GM12878 (cell line): ENCODE results near the gene RAB2B. TPM values are rescaled to one million over a fixed set of nuclear protein-coding genes. Genes with fewer than 3 reads are reported as not detected.
A peak's percentile ranks its signal among the peaks of the same experiment; 100 is the strongest.

ENCODE experiments used
- CBX3 ChIP-seq: fragments of 200-600 bp; sonication (generic); IDR thresholded peaks from 2 replicates; pipeline ENCODE4 v1.6.1; 2016; ENCODE audit warnings: low read depth, borderline replicate concordance
- CBX5 ChIP-seq: sonication (generic); IDR thresholded peaks from 2 replicates; pipeline ENCODE4 v1.6.1; 2016; ENCODE audit warnings: low read depth, moderate library complexity, mild to moderate bottlenecking, inconsistent platforms
- EED ChIP-seq: sonication (generic); IDR thresholded peaks from 2 replicates; pipeline ENCODE4 v1.6.1; 2016; ENCODE audit warnings: antibody characterized with exemption, low read depth
- ELK1 ChIP-seq: IDR thresholded peaks from 2 replicates; pipeline ENCODE4 v1.6.1; 2012; ENCODE audit warnings: low read depth, low read length, improper control_type of control experiment
- IKZF1 ChIP-seq: fragments of 450-650 bp; conservative IDR thresholded peaks from 2 replicates; pipeline ENCODE4 v1.6.1; 2017; ENCODE audit warnings: antibody characterized with exemption, mild to moderate bottlenecking
- JUND ChIP-seq: IDR thresholded peaks from 2 replicates; pipeline ENCODE4 v1.6.1; 2012; ENCODE audit warnings: low read depth, mild to moderate bottlenecking, low read length, improper control_type of control experiment, moderate library complexity
- LARP7 ChIP-seq: fragments of 450-650 bp; IDR thresholded peaks from 2 replicates; pipeline ENCODE4 v1.6.1; 2017; ENCODE audit warnings: mild to moderate bottlenecking
- MLLT1 ChIP-seq: fragments of 450-650 bp; IDR thresholded peaks from 2 replicates; pipeline ENCODE4 v1.6.1; 2016; ENCODE audit warnings: mild to moderate bottlenecking
- MYC ChIP-seq: IDR thresholded peaks from 2 replicates; pipeline ENCODE4 v1.6.1; 2011; ENCODE audit warnings: mild to moderate bottlenecking, low read length, moderate library complexity, inconsistent platforms; ENCODE audit not compliant: insufficient read depth, insufficient replicate concordance, insufficient read length, severe bottlenecking
- NFYA ChIP-seq: IDR thresholded peaks from 2 replicates; pipeline ENCODE4 v1.6.1; 2011; ENCODE audit warnings: low read depth, mild to moderate bottlenecking, low read length, improper control_type of control experiment, borderline replicate concordance
- NR2C2 ChIP-seq: IDR thresholded peaks from 2 replicates; pipeline ENCODE4 v1.6.1; 2011; ENCODE audit warnings: borderline replicate concordance, low read depth; ENCODE audit not compliant: control insufficient read depth, insufficient read length
- PML ChIP-seq: IDR thresholded peaks from 2 replicates; pipeline ENCODE4 v1.6.1; 2012; ENCODE audit warnings: low read length, inconsistent platforms
- PRDM15 ChIP-seq: fragments of 450-650 bp; formaldehyde crosslinking; IDR thresholded peaks from 2 replicates; pipeline ENCODE4 v1.4.0; 2020; ENCODE audit warnings: mild to moderate bottlenecking, moderate library complexity
- RELA ChIP-seq: fragments of 450-650 bp; IDR thresholded peaks from 2 replicates; pipeline ENCODE4 v1.8.0; 2014; ENCODE audit warnings: borderline replicate concordance; ENCODE audit not compliant: partially characterized antibody
- SIN3A ChIP-seq: IDR thresholded peaks from 2 replicates; pipeline ENCODE4 v1.6.1; 2012; ENCODE audit warnings: low read depth, low read length, improper control_type of control experiment
- SKIL ChIP-seq: fragments of 450-650 bp; IDR thresholded peaks from 2 replicates; pipeline ENCODE4 v1.6.1; 2017; ENCODE audit warnings: mild to moderate bottlenecking, low read depth, inconsistent platforms; ENCODE audit not compliant: poor library complexity, severe bottlenecking
- SMAD1 ChIP-seq: fragments of 450-650 bp; IDR thresholded peaks from 2 replicates; pipeline ENCODE4 v1.6.1; 2018; ENCODE audit warnings: mild to moderate bottlenecking, low read depth; ENCODE audit not compliant: partially characterized antibody
- SMAD5 ChIP-seq: IDR thresholded peaks from 2 replicates; pipeline ENCODE4 v1.6.1; 2016; ENCODE audit warnings: antibody characterized with exemption, low read depth
- SUZ12 ChIP-seq: fragments of 200-600 bp; sonication (generic); IDR thresholded peaks from one replicate; pipeline ENCODE4 v1.6.1; 2018; ENCODE audit warnings: antibody characterized with exemption, mild to moderate bottlenecking; ENCODE audit not compliant: unreplicated experiment
- ZNF622 ChIP-seq: fragments of 450-650 bp; IDR thresholded peaks from 2 replicates; pipeline ENCODE4 v1.6.1; 2017; ENCODE audit warnings: mild to moderate bottlenecking, inconsistent platforms
- polyA plus RNA-seq, 11 experiments: library from polyadenylated mRNA; depleted of rRNA in 4 of 11; unstranded in 6 of 11; stranded (reverse) in 5 of 11; fragments of >200 nt; fragmentation: Nextera tagmentation in 4 of 11; fragmentation: Illumina TruSeq in 1 of 11; extraction: Ambion mirVana in 4 of 11; extraction: Trizol in 1 of 11; gene quantifications; 1 replicate in 1 of 11; 2 replicates in 10 of 11; pipeline versions ENCODE4 v1.2.1 to v1.2.3, GENCODE V29; 2011 to 2016; ENCODE audit warnings: inconsistent platforms in 2 of 11, missing spikeins in 2 of 11, low read depth in 1 of 11
- total RNA-seq, 4 experiments: library from RNA; depleted of rRNA in 3 of 4; stranded (reverse); fragments of >200 nt in 3 of 4; fragmentation: Illumina TruSeq in 1 of 4; extraction: Trizol in 1 of 4; gene quantifications; 2 replicates each; pipeline versions ENCODE4 v1.2.1 to v1.2.3, GENCODE V29; 2013 to 2021

The RAB2B gene
- total and polyA plus RNA-seq, 10 of the 15 experiments (the other 5 are each of a cell fraction or from before 2014, with no cell fraction given), result 5.6 to 45.1 (median 12.5) TPM

GRCh38 chr14:21510735-21511657, 34.2 kb upstream of the RAB2B start, which contains the start of gene METTL3 (continued):
- TF ChIP-seq LARP7 (peak; percentile 59; the same call in 1 of the 2 replicates), SIN3A (peak; percentile 79; the same call in 1 of the 2 replicates), CBX5 (no peak), ZNF622 (no peak), IKZF1 (peak; percentile 97), PML (peak; percentile 56; the same call in 1 of the 2 replicates), MLLT1 (no peak), SUZ12 (no peak), NFYA (no peak), SMAD5 (peak; percentile 54), JUND (no peak), EED (no peak), ELK1 (peak; percentile 84; the same call in 1 of the 2 replicates), SKIL (peak; percentile 36), NR2C2 (no peak), MYC (no peak), PRDM15 (CRISPR knock-in tag) (no peak), SMAD1 (peak; percentile 75), CBX3 (no peak), RELA (peak; percentile 35)
